Endothelial cell (in vitro differentiated cells): Measurements from ENCODE around the gene CSNK2B. TPM values are rescaled to one million over a fixed set of nuclear protein-coding genes. Genes with fewer than 3 reads are reported as not detected.

Experiments
- DNase-seq: peaks from one replicate; pipeline ENCODE4 v3.0.0; 2021; ENCODE audit warnings: low spot score
- H3K27ac Mint-ChIP-seq: one replicate; pipeline ENCODE4 v1.8.0; 2021; ENCODE audit warnings: mixed read lengths, inconsistent platforms; ENCODE audit not compliant: unreplicated experiment
- H3K27me3 Mint-ChIP-seq: one replicate; pipeline ENCODE4 v1.8.0; 2021; ENCODE audit warnings: mild to moderate bottlenecking, moderate library complexity, mixed read lengths, inconsistent platforms; ENCODE audit not compliant: unreplicated experiment
- H3K36me3 Mint-ChIP-seq: one replicate; pipeline ENCODE4 v1.8.0; 2021; ENCODE audit warnings: mild to moderate bottlenecking, low read depth, mixed read lengths, inconsistent platforms; ENCODE audit not compliant: unreplicated experiment
- H3K4me1 Mint-ChIP-seq: one replicate; pipeline ENCODE4 v1.8.0; 2021; ENCODE audit warnings: mild to moderate bottlenecking, mixed read lengths, inconsistent platforms; ENCODE audit not compliant: unreplicated experiment
- H3K4me3 Mint-ChIP-seq: one replicate; pipeline ENCODE4 v1.8.0; 2021; ENCODE audit warnings: mild to moderate bottlenecking, mixed read lengths, inconsistent platforms; ENCODE audit not compliant: unreplicated experiment
- H3K9me3 Mint-ChIP-seq: one replicate; pipeline ENCODE4 v1.8.0; 2021; ENCODE audit warnings: mixed read lengths, inconsistent platforms; ENCODE audit not compliant: unreplicated experiment
- CTCF ChIP-seq: fragments of 200-600 bp; sonication (generic); IDR thresholded peaks from one replicate; pipeline ENCODE4 v1.5.0; 2021; ENCODE audit warnings: antibody characterized with exemption; ENCODE audit not compliant: unreplicated experiment
- microRNA-seq: library from miRNA; unstranded; fragments of <30 nt; microRNA quantifications from one replicate; pipeline ENCODE4, GENCODE V29; 2020; ENCODE audit not compliant: unreplicated experiment
- total RNA-seq: library from RNA; stranded (reverse); fragmentation: NEBNext Ultra II Directional; extraction: Animal tissue kit (Norgen Biotek cat#: 25700); gene quantifications from one replicate; pipeline ENCODE4 v1.2.1, GENCODE V29; 2021; ENCODE audit not compliant: unreplicated experiment

The CSNK2B gene
- total RNA-seq, 1 donor from 2014 or later = 164 TPM

GRCh38 chr6:31719001-31719400 is 53.1 kb downstream of the CSNK2B start:
- no peak for DNase-seq
- no peak overlapping the region for H3K27ac Mint-ChIP-seq

More at GRCh38 chr6:31719001-31719400, 53.1 kb downstream of the CSNK2B start:
- Mint-ChIP-seq H3K4me1 (no peaks in the 10 kb centered on the region), H3K27me3 (peaks cover 6% of the 10 kb centered on the region), H3K9me3 (no peaks in the 10 kb centered on the region), H3K4me3 (no peak overlapping the region), H3K36me3 (peaks cover 5% of the 10 kb centered on the region)
- TF ChIP-seq CTCF = no peak

Small RNAs within 50 kb of the gene (microRNA-seq; reads per million reads assigned to microRNA genes)
- gene MIR4646 = 4.3 reads per million, percentile 46 among the genes with 10 or more reads in this experiment
- 1.2 reads per million, percentile 17 among the genes with 10 or more reads in this experiment for gene MIR6832

Other genes starting within 250 kb of the CSNK2B start
- gene MICB, start 167.9 kb upstream of the CSNK2B start, total RNA-seq = 3.6 TPM
- not detected for gene MCCD1, start 137.1 kb upstream of the CSNK2B start, total RNA-seq
- 336 TPM for gene DDX39B, start 124.1 kb upstream of the CSNK2B start, total RNA-seq
- 1.8 TPM for gene ATP6V1G2, start 119.5 kb upstream of the CSNK2B start, total RNA-seq
- 13.4 TPM for gene NFKBIL1, start 118.5 kb upstream of the CSNK2B start, total RNA-seq
- gene LTA, start 93.8 kb upstream of the CSNK2B start, total RNA-seq = not detected
- not detected for gene TNF, start 90.5 kb upstream of the CSNK2B start, total RNA-seq
- gene LTB, start 83.7 kb upstream of the CSNK2B start, total RNA-seq = not detected
- 1.7 TPM for gene LST1, start 79.8 kb upstream of the CSNK2B start, total RNA-seq
- not detected for gene NCR3, start 73.1 kb upstream of the CSNK2B start, total RNA-seq
- 22.8 TPM for gene AIF1, start 50.8 kb upstream of the CSNK2B start, total RNA-seq
- gene PRRC2A, start 45.4 kb upstream of the CSNK2B start, total RNA-seq = 149 TPM
- gene BAG6, start 13.4 kb upstream of the CSNK2B start, total RNA-seq = 312 TPM
- gene APOM, start 10.2 kb upstream of the CSNK2B start, total RNA-seq = 0.92 TPM
- gene C6orf47, start 5.3 kb upstream of the CSNK2B start, total RNA-seq = 13.1 TPM
- 8.9 TPM for gene GPANK1, start 1.1 kb upstream of the CSNK2B start, total RNA-seq
- 16.3 TPM for gene LY6G5B, start 3.9 kb downstream of the CSNK2B start, total RNA-seq
- 22.0 TPM for gene LY6G5C, start 15.0 kb downstream of the CSNK2B start, total RNA-seq
- 54.7 TPM for gene ABHD16A, start 37.2 kb downstream of the CSNK2B start, total RNA-seq
- gene LY6G6F, start 40.8 kb downstream of the CSNK2B start, total RNA-seq = not detected
- gene LY6G6D, start 49.3 kb downstream of the CSNK2B start, total RNA-seq = not detected
- gene LY6G6C, start 55.7 kb downstream of the CSNK2B start, total RNA-seq = 0.28 TPM
- gene MPIG6B, start 57.3 kb downstream of the CSNK2B start, total RNA-seq = not detected
- gene DDAH2, start 63.2 kb downstream of the CSNK2B start, total RNA-seq = 145 TPM
- gene CLIC1, start 70.5 kb downstream of the CSNK2B start, total RNA-seq = 420 TPM
- gene MSH5, start 73.9 kb downstream of the CSNK2B start, total RNA-seq = 16.1 TPM
- 2.4 TPM for gene SAPCD1, start 96.6 kb downstream of the CSNK2B start, total RNA-seq
- gene VWA7, start 111.2 kb downstream of the CSNK2B start, total RNA-seq = 0.74 TPM
- 53.0 TPM for gene VARS1, start 129.7 kb downstream of the CSNK2B start, total RNA-seq
- gene LSM2, start 140.9 kb downstream of the CSNK2B start, total RNA-seq = 57.1 TPM
- 0.82 TPM for gene HSPA1L, start 149.2 kb downstream of the CSNK2B start, total RNA-seq
- 27.2 TPM for gene HSPA1A, start 149.5 kb downstream of the CSNK2B start, total RNA-seq
- gene HSPA1B, start 161.7 kb downstream of the CSNK2B start, total RNA-seq = 19.8 TPM
- gene NEU1, start 196.7 kb downstream of the CSNK2B start, total RNA-seq = 31.9 TPM
- gene SLC44A4, start 212.9 kb downstream of the CSNK2B start, total RNA-seq = 1.6 TPM
- gene EHMT2, start 231.6 kb downstream of the CSNK2B start, total RNA-seq = 53.4 TPM
- 9.0 TPM for gene ZBTB12, start 236.0 kb downstream of the CSNK2B start, total RNA-seq